ENCODE measurements around the gene NSG1. TPM values are rescaled to one million over a fixed set of nuclear protein-coding genes. Genes with fewer than 3 reads are reported as not detected.

Gene NSG1
- total and polyA plus RNA-seq, 2 of the 13 experiments (the other 11 are each of a cell fraction or from before 2014, with no cell fraction given) = not detected

- no peak for TF ChIP-seq HBP1 (CRISPR knock-in tag; IDR thresholded peaks at IDR 0.05; ENCODE audit: low read depth)
- TF ChIP-seq TERF1 (CRISPR knock-in tag; IDR thresholded peaks at IDR 0.05) = no peak
- no peak for TF ChIP-seq AFF4 (CRISPR knock-in tag; IDR thresholded peaks at IDR 0.05)
- TF ChIP-seq ZBTB14 (CRISPR knock-in tag; IDR thresholded peaks at IDR 0.05) = no peak
- TF ChIP-seq ZNF770 (CRISPR knock-in tag; IDR thresholded peaks at IDR 0.05) = no peak
- TF ChIP-seq ZBTB49 (CRISPR knock-in tag; IDR thresholded peaks at IDR 0.05; ENCODE audit: borderline replicate concordance) = no peak
- no peak for TF ChIP-seq ZNF792 (CRISPR knock-in tag; IDR thresholded peaks at IDR 0.05)
Observed at GRCh38 chr4:4422856-4423499, 36.1 kb downstream of the NSG1 start (continued).

Data from HepG2 (cell line).